A549 (cell line): Measurements from ENCODE around the gene DCLK1. TPM values are rescaled to one million over a fixed set of nuclear protein-coding genes. Genes with fewer than 3 reads are reported as not detected.

Experiments used
- ATAC-seq, 2 experiments: fragments of 200-7000 bp in 1 of 2; fragments of >200 bp in 1 of 2; cut with Nextera tagmentation in 1 of 2; cut with Tn5 transposase in 1 of 2; 3 replicates each; pipeline versions ENCODE4 v1.8.0 to v1.9.1; 2018 to 2020; ENCODE audit warnings: mild to moderate bottlenecking in 1 of 2, moderate library complexity in 1 of 2
- CTCF ChIA-PET: fragments of 300-600 bp; sonication (Branson Sonifier 250); formaldehyde crosslinking; extraction: SDS; loops from one replicate; lab custom pipeline; 2021; ENCODE audit warnings: antibody characterized with exemption, inconsistent platforms; lab: Yijun Ruan, JAX
- POLR2A ChIA-PET: fragments of 350-600 bp; formaldehyde crosslinking; extraction: SDS; loops from one replicate; lab custom pipeline; 2021; ENCODE audit warnings: antibody characterized with exemption, inconsistent platforms; lab: Yijun Ruan, JAX
- DNase-seq, 2 experiments: peaks; one replicate each; pipeline versions ENCODE4 v3.0.0 to v3.0.0-alpha.2; 2011 to 2016; ENCODE audit warnings: low read depth in 1 of 2, low spot score in 1 of 2
- FAIRE-seq: peaks from 2 replicates; lab custom pipeline; 2011; peaks lifted over from hg19 to GRCh38; lab: Jason Lieb, UNC
- H3K27ac ChIP-seq, 2 experiments: fragments of >200 bp; sonication (Bioruptor Twin); formaldehyde crosslinking; 3 replicates each; pipeline ENCODE4 v1.5.1; 2016 to 2017
- H3K4me1 ChIP-seq: fragments of >200 bp; sonication (Bioruptor Twin); formaldehyde crosslinking; 3 replicates; pipeline ENCODE4 v1.6.1; 2016
- H3K4me2 ChIP-seq: fragments of >200 bp; sonication (Bioruptor Twin); formaldehyde crosslinking; 3 replicates; pipeline ENCODE4 v1.6.1; 2016
- H3K4me3 ChIP-seq: fragments of >200 bp; sonication (Bioruptor Twin); formaldehyde crosslinking; 3 replicates; pipeline ENCODE4 v1.5.1; 2016
- H3K9me3 ChIP-seq: fragments of >200 bp; sonication (Bioruptor Twin); formaldehyde crosslinking; 3 replicates; pipeline ENCODE4 v1.6.1; 2016
- CBX8 ChIP-seq: fragments of 200-600 bp; sonication (generic); IDR thresholded peaks from 2 replicates; pipeline ENCODE4 v1.6.1; 2016
- CHD2 ChIP-seq: fragments of 150-350 bp; IDR thresholded peaks from 2 replicates; pipeline ENCODE4 v1.6.1; 2014; ENCODE audit warnings: low read length; ENCODE audit not compliant: partially characterized antibody
- CHD4 ChIP-seq: fragments of 200-600 bp; sonication (generic); IDR thresholded peaks from 2 replicates; pipeline ENCODE4 v1.6.1; 2016; ENCODE audit warnings: antibody characterized with exemption, mild to moderate bottlenecking, borderline replicate concordance
- EHF ChIP-seq: fragments of 250-450 bp; sonication (Bioruptor Pico); IDR thresholded peaks from 2 replicates; pipeline ENCODE4 v1.5.0; 2020; ENCODE audit warnings: mild to moderate bottlenecking
- EHMT2 ChIP-seq: fragments of 200-600 bp; sonication (generic); IDR thresholded peaks from 2 replicates; pipeline ENCODE4 v1.6.1; 2016; ENCODE audit warnings: antibody characterized with exemption, low read depth, mild to moderate bottlenecking, moderate library complexity
- FOXS1 ChIP-seq: fragments of 250-450 bp; sonication (Bioruptor Pico); IDR thresholded peaks from 2 replicates; pipeline ENCODE4 v1.5.0; 2020; ENCODE audit warnings: mild to moderate bottlenecking, moderate library complexity
- HDAC2 ChIP-seq: fragments of 200-600 bp; sonication (generic); IDR thresholded peaks from 2 replicates; pipeline ENCODE4 v1.6.1; 2016
- HOXA7 ChIP-seq: fragments of 250-450 bp; sonication (Bioruptor Pico); IDR thresholded peaks from 2 replicates; pipeline ENCODE4 v1.5.0; 2020; ENCODE audit warnings: mild to moderate bottlenecking, moderate library complexity
- HOXB13 ChIP-seq: fragments of 250-450 bp; sonication (Bioruptor Pico); IDR thresholded peaks from 2 replicates; pipeline ENCODE4 v1.5.0; 2020; ENCODE audit warnings: low read depth, mild to moderate bottlenecking, moderate library complexity
- JUN ChIP-seq, 2 experiments: fragments of >200 bp; sonication (Bioruptor Twin); formaldehyde crosslinking; IDR thresholded peaks; 2 replicates in 1 of 2; 3 replicates in 1 of 2; pipeline ENCODE4 v1.6.1; 2016 to 2017
- JUNB ChIP-seq: fragments of >200 bp; sonication (Bioruptor Twin); formaldehyde crosslinking; IDR thresholded peaks from 2 replicates; pipeline ENCODE4 v1.6.1; 2016
- KDM5A ChIP-seq: fragments of 200-600 bp; sonication (generic); IDR thresholded peaks from 2 replicates; pipeline ENCODE4 v1.6.1; 2016; ENCODE audit warnings: antibody characterized with exemption, mild to moderate bottlenecking
- MAZ ChIP-seq: fragments of 150-350 bp; IDR thresholded peaks from 2 replicates; pipeline ENCODE4 v1.6.1; 2014; ENCODE audit warnings: antibody characterized with exemption, low read depth, low read length, borderline replicate concordance
- MYC ChIP-seq: IDR thresholded peaks from 2 replicates; pipeline ENCODE4 v1.6.1; 2012; ENCODE audit warnings: mild to moderate bottlenecking, inconsistent platforms, low read length, improper control_type of control experiment, borderline replicate concordance
- NPAS2 ChIP-seq: fragments of 250-450 bp; sonication (Bioruptor Pico); IDR thresholded peaks from 2 replicates; pipeline ENCODE4 v1.8.0; 2022; ENCODE audit warnings: mild to moderate bottlenecking, moderate library complexity, borderline replicate concordance
- NR3C1 ChIP-seq: fragments of >200 bp; sonication (Bioruptor Twin); formaldehyde crosslinking; IDR thresholded peaks from 3 replicates; pipeline ENCODE4 v1.6.1; 2017
- RAD21 ChIP-seq, 2 experiments: fragments of >200 bp in 1 of 2; sonication (Bioruptor Twin) in 1 of 2; formaldehyde crosslinking in 1 of 2; IDR thresholded peaks in 1 of 2; conservative IDR thresholded peaks in 1 of 2; 2 replicates in 1 of 2; 3 replicates in 1 of 2; pipeline ENCODE4 v1.6.1; 2012 to 2018; ENCODE audit warnings: inconsistent platforms in 1 of 2
- RARB ChIP-seq: fragments of 250-450 bp; sonication (Bioruptor Pico); IDR thresholded peaks from 2 replicates; pipeline ENCODE4 v1.8.0; 2021; ENCODE audit warnings: mild to moderate bottlenecking, moderate library complexity
- RCOR1 ChIP-seq: fragments of 150-350 bp; IDR thresholded peaks from 2 replicates; pipeline ENCODE4 v1.6.1; 2014; ENCODE audit warnings: antibody characterized with exemption, low read length, low read depth
- SMC3 ChIP-seq: fragments of >200 bp; sonication (Bioruptor Twin); formaldehyde crosslinking; IDR thresholded peaks from 3 replicates; pipeline ENCODE4 v1.6.1; 2018; ENCODE audit warnings: inconsistent platforms
- SREBF2 ChIP-seq: fragments of 450-650 bp; IDR thresholded peaks from 2 replicates; pipeline ENCODE4 v1.6.1; 2014; ENCODE audit warnings: mild to moderate bottlenecking, moderate library complexity
- ZC3H11A ChIP-seq: fragments of 450-650 bp; IDR thresholded peaks from 2 replicates; pipeline ENCODE4 v1.6.1; 2014; ENCODE audit warnings: antibody characterized with exemption, mild to moderate bottlenecking
- ZFP36 ChIP-seq: fragments of 450-650 bp; IDR thresholded peaks from 2 replicates; pipeline ENCODE4 v1.6.1; 2014; ENCODE audit warnings: borderline replicate concordance; ENCODE audit not compliant: partially characterized antibody
- ZNF302 ChIP-seq: fragments of 250-450 bp; sonication (Bioruptor Pico); IDR thresholded peaks from 2 replicates; pipeline ENCODE4 v1.9.0; 2021; ENCODE audit warnings: inconsistent platforms, mild to moderate bottlenecking, moderate library complexity
- ZSCAN20 ChIP-seq: fragments of 250-450 bp; sonication (Bioruptor Pico); IDR thresholded peaks from 2 replicates; pipeline ENCODE4 v1.8.0; 2022; ENCODE audit warnings: mild to moderate bottlenecking, moderate library complexity
- WGBS: methylation state at CpG from one replicate; pipeline ENCODE4 v1.1.6; 2017; ENCODE audit errors: missing lambda C conversion rate; 5-methylcytosine and 5-hydroxymethylcytosine counted together
- polyA plus RNA-seq, 4 experiments: library from polyadenylated mRNA; depleted of rRNA in 3 of 4; stranded (reverse); fragments of >200 nt; fragmentation: RNase III in 1 of 4; extraction: RNeasy Plus Mini Kit Qiagen cat#74134 plus additional on column Dnase treatment in 1 of 4; gene quantifications; 2 replicates in 3 of 4; 3 replicates in 1 of 4; pipeline ENCODE4 v1.2.3, GENCODE V29; 2011 to 2017
- TF ChIP-seq, protein P1 (sequence below): fragments of >200 bp; sonication (Bioruptor Twin); formaldehyde crosslinking; IDR thresholded peaks from 3 replicates; pipeline ENCODE4 v1.6.1; 2016
- TF ChIP-seq, protein P2 (sequence below): fragments of 450-650 bp; IDR thresholded peaks from 2 replicates; pipeline ENCODE4 v1.6.1; 2014; ENCODE audit warnings: antibody characterized with exemption

Gene DCLK1
- polyA plus RNA-seq, 2 of the 4 experiments (the other 2 are of a cell fraction): 0.13 to 0.21 TPM

DNA sequence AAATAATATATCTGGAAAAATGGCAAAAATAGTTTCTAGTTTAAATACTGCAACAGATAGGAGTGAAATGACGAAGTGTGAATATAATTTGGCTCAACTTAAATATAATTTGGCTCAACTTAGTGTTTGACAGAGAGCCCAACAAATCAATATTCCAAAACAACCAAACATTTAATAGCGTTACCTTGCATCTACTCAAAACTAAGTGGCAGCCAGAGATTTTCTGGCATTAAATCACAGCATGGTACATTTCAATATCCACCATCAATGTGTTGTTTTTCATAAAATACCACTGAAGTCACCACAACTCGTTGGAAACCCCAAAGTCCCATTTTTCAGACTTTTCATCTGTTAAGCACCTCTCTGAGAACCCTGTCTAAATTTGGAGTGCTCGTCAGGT, 69.6 kb downstream of the DCLK1 start:
- no peak for ATAC-seq
- no peak overlapping the region for H3K4me3 ChIP-seq
- H3K9me3 ChIP-seq: no peaks in the 10 kb centered on the region
- no peaks in the 10 kb centered on the region for H3K4me1 ChIP-seq
- FAIRE-seq: no peak
- H3K4me2 ChIP-seq: no peak overlapping the region
- TF ChIP-seq HOXB13 (CRISPR knock-in tag) (no peak), JUN (IDR thresholded peaks at IDR 0.05) (no peak), HOXA7 (CRISPR knock-in tag) (no peak), ZNF302 (CRISPR knock-in tag) (no peak), FOXS1 (CRISPR knock-in tag) (no peak), CHD4 (no peak), CBX8 (no peak), SREBF2 (no peak), KDM5A (no peak), CHD2 (no peak), NR3C1 (no peak), ZSCAN20 (CRISPR knock-in tag) (no peak), ZFP36 (no peak), JUNB (no peak), EHMT2 (no peak)
- TF ChIP-seq, protein P1, sequence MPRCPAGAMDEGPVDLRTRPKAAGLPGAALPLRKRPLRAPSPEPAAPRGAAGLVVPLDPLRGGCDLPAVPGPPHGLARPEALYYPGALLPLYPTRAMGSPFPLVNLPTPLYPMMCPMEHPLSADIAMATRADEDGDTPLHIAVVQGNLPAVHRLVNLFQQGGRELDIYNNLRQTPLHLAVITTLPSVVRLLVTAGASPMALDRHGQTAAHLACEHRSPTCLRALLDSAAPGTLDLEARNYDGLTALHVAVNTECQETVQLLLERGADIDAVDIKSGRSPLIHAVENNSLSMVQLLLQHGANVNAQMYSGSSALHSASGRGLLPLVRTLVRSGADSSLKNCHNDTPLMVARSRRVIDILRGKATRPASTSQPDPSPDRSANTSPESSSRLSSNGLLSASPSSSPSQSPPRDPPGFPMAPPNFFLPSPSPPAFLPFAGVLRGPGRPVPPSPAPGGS: no peak
- TF ChIP-seq, all 56 proteins: peak for 0
- 7% methylated on average over 4 of the region's 4 CpGs for WGBS
- ChIA-PET POLR2A (no interaction called here), CTCF (no interaction called here)
- H3K27ac ChIP-seq: no peak overlapping the region
- no peak for DNase-seq

DNA sequence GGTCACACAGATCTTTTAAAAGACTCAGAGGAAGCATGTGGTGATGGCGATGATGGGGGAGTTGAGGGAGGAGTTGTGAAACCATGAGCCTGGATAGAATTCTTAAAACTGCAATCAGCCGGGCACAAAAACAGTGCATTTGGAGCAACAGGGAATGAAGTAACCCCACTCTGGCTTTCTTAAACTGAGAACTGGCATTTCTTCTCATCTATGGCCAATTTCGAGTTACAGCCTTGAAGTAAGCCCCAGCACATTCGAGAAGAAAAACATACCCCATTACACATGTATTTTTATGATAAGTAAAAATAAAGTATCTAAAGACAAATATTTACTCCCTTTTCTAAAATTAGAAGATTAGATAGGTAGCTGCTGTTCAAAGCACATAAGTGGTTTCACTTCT, 70.1 kb downstream of the DCLK1 start:
- TF ChIP-seq HOXB13 (CRISPR knock-in tag) (no peak), ZC3H11A (no peak), EHMT2 (no peak), JUNB (no peak), JUN (IDR thresholded peaks at IDR 0.05) (no peak), RARB (CRISPR knock-in tag) (no peak), ZFP36 (no peak), HDAC2 (no peak), RAD21 (conservative IDR thresholded peaks at IDR 0.05 in 1 of 2, IDR thresholded peaks at IDR 0.05 in 1 of 2) (no peak), ZSCAN20 (CRISPR knock-in tag) (no peak), MAZ (no peak), NPAS2 (CRISPR knock-in tag) (no peak), MYC (no peak), RCOR1 (no peak), EHF (CRISPR knock-in tag) (no peak), SMC3 (no peak), CHD4 (no peak)
- TF ChIP-seq, protein P2, sequence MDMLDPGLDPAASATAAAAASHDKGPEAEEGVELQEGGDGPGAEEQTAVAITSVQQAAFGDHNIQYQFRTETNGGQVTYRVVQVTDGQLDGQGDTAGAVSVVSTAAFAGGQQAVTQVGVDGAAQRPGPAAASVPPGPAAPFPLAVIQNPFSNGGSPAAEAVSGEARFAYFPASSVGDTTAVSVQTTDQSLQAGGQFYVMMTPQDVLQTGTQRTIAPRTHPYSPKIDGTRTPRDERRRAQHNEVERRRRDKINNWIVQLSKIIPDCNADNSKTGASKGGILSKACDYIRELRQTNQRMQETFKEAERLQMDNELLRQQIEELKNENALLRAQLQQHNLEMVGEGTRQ: no peak
- TF ChIP-seq, all 56 proteins: peak for 0
- ChIA-PET CTCF (no interaction called here), POLR2A (no interaction called here)
- H3K4me2 ChIP-seq: no peak overlapping the region
- H3K4me1 ChIP-seq: no peaks in the 10 kb centered on the region
- H3K9me3 ChIP-seq: no peaks in the 10 kb centered on the region
- FAIRE-seq: no peak
- WGBS: 8% methylated on average over 4 of the region's 4 CpGs
- DNase-seq: no peak
- no peak for ATAC-seq
- H3K27ac ChIP-seq: no peak overlapping the region
- H3K4me3 ChIP-seq: no peak overlapping the region
